ENCODE results near the gene PIGR.

The PIGR gene

GRCh38 chr1:206885341-206886060 is 60.8 kb downstream of the PIGR start:
- DNase-seq: no peak

DNA sequence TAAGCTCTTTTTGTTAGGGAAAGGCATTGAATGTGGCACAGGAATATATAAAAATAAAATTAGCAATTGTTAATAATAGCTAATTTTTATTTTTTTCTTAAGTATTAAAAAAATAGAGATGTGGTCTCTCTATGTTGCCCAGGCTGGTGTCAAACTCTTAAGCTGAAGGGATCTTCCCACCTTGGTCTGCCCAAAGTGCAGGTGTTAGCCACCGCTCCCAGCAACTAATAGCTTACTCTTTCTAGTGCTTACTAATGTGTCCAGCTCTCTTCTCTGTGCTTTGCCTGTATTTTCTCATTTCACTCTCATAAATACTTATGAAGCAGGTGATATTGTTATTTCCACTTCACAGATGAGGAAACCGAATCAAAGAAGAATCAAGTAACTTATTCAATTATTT is 62.4 kb downstream of the PIGR start:
- no peak for DNase-seq

- DNase-seq: no peak
Observed at GRCh38 chr1:206883160-206883559, 63.1 kb downstream of the PIGR start.

- no peak for DNase-seq
Observed at GRCh38 chr1:206882555-206882954, 63.7 kb downstream of the PIGR start.

- DNase-seq: no peak
Observed at GRCh38 chr1:206880314-206880713, 66.0 kb downstream of the PIGR start.

Data from NCI-H2171 (cell line).